ENCODE measurements around the gene RPGRIP1.

Gene RPGRIP1

GRCh38 chr14:21308132-21308478 is 28.2 kb downstream of the RPGRIP1 start:
- H3K4me3 ChIP-seq (ENCODE audit: low read length) = peak overlapping the region; percentile 45
- TF ChIP-seq, protein P1, sequence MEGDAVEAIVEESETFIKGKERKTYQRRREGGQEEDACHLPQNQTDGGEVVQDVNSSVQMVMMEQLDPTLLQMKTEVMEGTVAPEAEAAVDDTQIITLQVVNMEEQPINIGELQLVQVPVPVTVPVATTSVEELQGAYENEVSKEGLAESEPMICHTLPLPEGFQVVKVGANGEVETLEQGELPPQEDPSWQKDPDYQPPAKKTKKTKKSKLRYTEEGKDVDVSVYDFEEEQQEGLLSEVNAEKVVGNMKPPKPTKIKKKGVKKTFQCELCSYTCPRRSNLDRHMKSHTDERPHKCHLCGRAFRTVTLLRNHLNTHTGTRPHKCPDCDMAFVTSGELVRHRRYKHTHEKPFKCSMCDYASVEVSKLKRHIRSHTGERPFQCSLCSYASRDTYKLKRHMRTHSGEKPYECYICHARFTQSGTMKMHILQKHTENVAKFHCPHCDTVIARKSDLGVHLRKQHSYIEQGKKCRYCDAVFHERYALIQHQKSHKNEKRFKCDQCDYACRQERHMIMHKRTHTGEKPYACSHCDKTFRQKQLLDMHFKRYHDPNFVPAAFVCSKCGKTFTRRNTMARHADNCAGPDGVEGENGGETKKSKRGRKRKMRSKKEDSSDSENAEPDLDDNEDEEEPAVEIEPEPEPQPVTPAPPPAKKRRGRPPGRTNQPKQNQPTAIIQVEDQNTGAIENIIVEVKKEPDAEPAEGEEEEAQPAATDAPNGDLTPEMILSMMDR (conservative IDR thresholded peaks at IDR 0.05; ENCODE audit: low read depth, low read length) = no peak
- peak; percentile 4 for DNase-seq (ENCODE audit: low read depth)

- TF ChIP-seq, protein P1 (conservative IDR thresholded peaks at IDR 0.05; ENCODE audit: low read depth, low read length) = no peak
- peak; percentile 90 for DNase-seq (ENCODE audit: low read depth)
- H3K4me3 ChIP-seq (ENCODE audit: low read length) = peak overlapping the region; percentile 50
These were observed 28.8 kb downstream of the RPGRIP1 start for GRCh38 chr14:21308479-21309237.

DNA sequence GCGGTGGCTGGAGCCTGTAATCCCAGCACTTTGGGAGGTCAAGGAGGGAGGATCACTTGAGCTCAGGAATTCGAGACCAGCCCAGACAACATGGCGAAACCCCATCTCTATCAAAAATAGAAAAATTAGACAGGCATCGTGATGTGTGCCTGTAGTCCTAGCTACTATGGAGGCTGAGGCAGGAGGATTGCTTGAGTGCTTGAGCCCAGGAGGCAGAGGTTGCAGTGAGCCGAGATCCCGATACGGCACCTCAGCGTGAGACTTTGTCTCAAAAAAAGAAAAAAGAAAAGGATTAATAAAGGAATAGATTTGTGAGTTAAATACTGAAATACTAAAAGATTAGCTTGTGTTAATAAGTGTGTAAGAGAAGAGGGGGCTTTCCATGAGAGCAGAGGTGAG is 29.4 kb downstream of the RPGRIP1 start:
- TF ChIP-seq, protein P1 (conservative IDR thresholded peaks at IDR 0.05; ENCODE audit: low read depth, low read length) = no peak
- peak overlapping the region; percentile 50 for H3K4me3 ChIP-seq (ENCODE audit: low read length)
- no peak for DNase-seq (ENCODE audit: low read depth)

- DNase-seq (ENCODE audit: low read depth) = no peak
- TF ChIP-seq, protein P1 (conservative IDR thresholded peaks at IDR 0.05; ENCODE audit: low read depth, low read length) = no peak
- H3K4me3 ChIP-seq (ENCODE audit: low read length) = no peak overlapping the region
These were observed 30.1 kb downstream of the RPGRIP1 start for GRCh38 chr14:21309956-21310355.

DNA sequence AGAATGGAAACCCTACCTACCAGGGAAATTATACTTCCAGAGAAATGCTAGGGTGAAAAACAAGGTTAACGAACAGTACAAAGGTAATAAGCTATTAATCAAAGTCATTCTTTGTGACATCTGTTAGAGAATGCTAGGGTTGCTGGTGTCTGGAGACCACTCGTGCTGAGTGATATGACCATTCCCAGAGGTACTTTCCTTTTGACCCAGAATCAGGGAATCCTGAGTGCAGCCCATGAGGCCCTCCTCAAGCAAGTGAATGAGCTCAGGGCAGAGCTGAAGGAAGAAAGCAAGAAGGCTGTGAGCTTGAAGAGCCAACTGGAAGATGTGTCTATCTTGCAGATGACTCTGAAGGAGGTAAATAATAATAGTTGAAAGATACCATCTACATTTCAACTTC is 31.7 kb downstream of the RPGRIP1 start:
- TF ChIP-seq, protein P1 (conservative IDR thresholded peaks at IDR 0.05; ENCODE audit: low read depth, low read length) = no peak
- DNase-seq (ENCODE audit: low read depth) = no peak

GRCh38 chr14:21313512-21313911 is 33.6 kb downstream of the RPGRIP1 start:
- TF ChIP-seq, protein P1 (conservative IDR thresholded peaks at IDR 0.05; ENCODE audit: low read depth, low read length) = no peak
- DNase-seq (ENCODE audit: low read depth) = no peak
- H3K4me3 ChIP-seq (ENCODE audit: low read length) = no peak overlapping the region

More for the DNA sequence above, 31.7 kb downstream of the RPGRIP1 start:
- H3K4me3 ChIP-seq (ENCODE audit: low read length) = no peak overlapping the region

GRCh38 chr14:21317398-21317797 is 37.5 kb downstream of the RPGRIP1 start:
- no peak for DNase-seq (ENCODE audit: low read depth)
- H3K4me3 ChIP-seq (ENCODE audit: low read length) = no peak overlapping the region
- TF ChIP-seq, protein P1 (conservative IDR thresholded peaks at IDR 0.05; ENCODE audit: low read depth, low read length) = no peak
